HG02588 (cell line): ENCODE data around the gene C1QL3.
A peak's percentile ranks its signal among the peaks of the same experiment; 100 is the strongest.

Source experiments
- ATAC-seq: cut with Tn5 transposase; IDR thresholded peaks from one replicate; pipeline ENCODE4 v1.9.1; 2021; ENCODE audit warnings: mild to moderate bottlenecking, moderate library complexity; ENCODE audit not compliant: unreplicated experiment

C1QL3 gene

DNA sequence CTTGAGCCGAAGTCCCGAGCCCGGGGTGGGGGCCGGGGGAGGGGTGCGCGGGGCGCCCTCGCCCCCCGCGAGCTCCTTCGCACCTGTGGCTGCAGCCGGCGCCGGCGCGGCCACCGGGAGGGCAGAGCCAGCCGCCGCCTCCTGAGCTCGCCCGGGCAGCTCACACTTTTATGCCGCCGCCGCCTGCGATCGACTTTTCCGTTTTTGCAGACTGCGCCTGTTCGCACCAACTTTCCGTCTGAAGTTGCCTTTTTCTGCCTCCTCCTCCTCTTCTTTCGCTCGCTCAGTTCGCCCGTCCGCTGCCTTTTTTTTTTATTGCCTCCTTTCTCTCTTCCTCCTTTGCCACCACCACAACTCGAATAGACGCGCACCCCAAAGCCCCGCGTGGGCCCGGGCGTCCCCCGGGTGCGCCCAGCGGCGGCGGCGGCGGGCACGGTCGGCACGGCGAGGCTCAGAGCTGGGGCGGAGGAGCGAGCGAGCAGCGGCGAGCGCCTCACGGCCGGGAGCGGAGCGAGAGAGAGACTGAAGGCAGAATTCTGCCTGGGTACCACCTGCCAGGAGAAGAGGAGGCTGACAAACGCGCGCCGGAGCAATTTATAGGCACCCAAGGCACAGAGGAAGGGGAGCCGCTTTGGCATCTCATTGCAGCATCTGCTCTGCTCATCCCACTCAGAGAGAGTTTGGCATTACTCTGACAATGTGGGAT, at the start of gene C1QL3:
Gene C1QL3, minus strand, starts transcription at position 569 of the 706 bp plus-strand sequence. CDS start 814 bp downstream, outside the sequence.
- ATAC-seq: peak; percentile 31

GRCh38 chr10:16570731-16571130, 49.1 kb upstream of the C1QL3 start:
- peak; percentile 91 for ATAC-seq

DNA sequence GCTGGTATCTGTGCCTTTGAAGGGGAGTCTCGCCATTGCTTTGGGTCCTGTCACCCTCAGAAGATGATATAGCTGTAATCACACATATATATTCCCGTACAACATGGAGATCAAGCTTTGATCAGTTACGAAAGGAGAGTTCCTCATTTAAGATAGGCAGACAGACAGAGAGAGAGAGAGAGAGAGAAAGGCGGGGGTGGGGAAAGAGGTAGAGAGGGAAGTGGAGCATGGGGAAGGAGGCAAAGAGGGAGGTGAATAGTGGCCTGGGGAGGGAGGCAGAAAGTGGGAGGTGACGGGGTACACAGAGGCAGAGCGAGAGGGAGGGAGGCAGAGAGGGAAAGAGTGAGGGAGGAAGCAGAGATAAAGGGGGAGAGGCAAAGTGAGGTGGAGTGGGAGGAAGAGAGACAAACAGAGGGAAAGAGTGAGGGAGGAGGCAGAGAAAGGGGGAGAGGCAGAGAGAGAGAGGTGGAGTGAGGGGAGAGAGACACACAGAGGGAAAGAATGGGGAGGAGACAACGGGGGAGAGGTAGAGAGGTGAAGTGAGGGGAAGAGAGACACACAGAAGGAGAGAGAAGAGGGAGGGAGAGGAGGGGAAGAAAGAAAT, 44.6 kb upstream of the C1QL3 start:
- ATAC-seq: no peak

DNA sequence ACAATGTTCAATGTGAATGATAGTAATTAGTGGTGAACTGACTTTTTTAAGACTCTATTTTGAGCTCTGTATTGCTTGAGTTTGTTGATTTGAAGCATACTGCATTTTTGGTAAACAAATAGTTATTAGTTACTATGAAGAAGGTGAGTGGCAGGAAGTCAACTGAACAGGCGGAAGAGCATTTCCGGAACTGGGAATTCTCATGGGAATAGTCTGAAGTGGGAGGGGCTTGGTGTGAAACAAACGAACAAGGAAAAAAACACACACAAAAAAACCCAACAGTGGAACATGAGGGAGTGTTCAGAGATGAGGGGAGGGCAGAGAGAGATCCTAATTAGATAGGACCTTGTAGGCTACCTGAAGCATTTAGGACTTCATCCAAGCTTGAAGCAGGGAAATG, 43.9 kb upstream of the C1QL3 start:
- ATAC-seq: no peak

GRCh38 chr10:16562891-16563290, 41.2 kb upstream of the C1QL3 start:
- ATAC-seq: no peak

GRCh38 chr10:16559236-16559773, 37.6 kb upstream of the C1QL3 start:
- no peak for ATAC-seq

DNA sequence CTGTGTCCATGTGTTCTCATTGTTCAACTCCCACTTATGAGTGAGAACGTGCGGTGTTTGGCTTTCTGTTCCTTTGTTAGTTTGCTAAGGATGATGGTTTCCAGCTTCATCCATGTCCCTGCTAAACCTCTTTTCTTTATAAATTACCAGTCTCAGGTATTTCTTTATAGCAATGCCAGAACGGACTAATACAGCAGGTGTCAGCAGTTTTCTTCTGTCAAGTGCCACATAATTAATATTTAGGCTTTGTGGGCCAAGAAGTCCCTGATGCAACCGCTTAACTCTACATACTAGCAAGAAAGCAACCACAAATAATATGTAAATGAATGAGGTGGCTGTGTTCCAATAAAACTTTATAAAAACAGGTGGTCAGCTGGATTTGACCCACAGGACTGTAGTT, 26.3 kb upstream of the C1QL3 start:
- ATAC-seq: no peak

GRCh38 chr10:16545116-16545736, 23.5 kb upstream of the C1QL3 start:
- no peak for ATAC-seq

DNA sequence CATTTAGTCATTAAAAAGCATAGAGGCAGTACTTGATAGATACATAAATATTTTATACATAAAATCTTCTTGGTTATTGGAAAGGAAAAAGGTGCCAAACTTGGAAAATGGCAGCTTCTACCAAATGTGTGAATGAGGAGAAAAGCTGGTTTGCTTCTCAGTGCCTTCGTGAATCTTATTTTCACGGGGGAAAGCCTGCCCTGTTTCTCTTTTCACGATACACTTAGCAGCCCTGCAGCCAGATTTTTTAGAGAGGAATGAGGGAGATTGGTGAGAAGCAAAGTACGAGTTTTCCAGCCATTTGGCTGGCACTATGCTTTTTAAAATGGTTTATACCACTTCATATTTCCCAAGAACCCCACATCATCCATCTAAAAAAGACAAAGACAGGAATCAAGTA, 22.9 kb upstream of the C1QL3 start:
- no peak for ATAC-seq

- ATAC-seq: no peak
These were observed 22.4 kb upstream of the C1QL3 start for GRCh38 chr10:16544099-16544498.

GRCh38 chr10:16536155-16536554, 14.5 kb upstream of the C1QL3 start:
- no peak for ATAC-seq

- ATAC-seq: no peak
These were observed 8.2 kb upstream of the C1QL3 start for GRCh38 chr10:16529853-16530252.

DNA sequence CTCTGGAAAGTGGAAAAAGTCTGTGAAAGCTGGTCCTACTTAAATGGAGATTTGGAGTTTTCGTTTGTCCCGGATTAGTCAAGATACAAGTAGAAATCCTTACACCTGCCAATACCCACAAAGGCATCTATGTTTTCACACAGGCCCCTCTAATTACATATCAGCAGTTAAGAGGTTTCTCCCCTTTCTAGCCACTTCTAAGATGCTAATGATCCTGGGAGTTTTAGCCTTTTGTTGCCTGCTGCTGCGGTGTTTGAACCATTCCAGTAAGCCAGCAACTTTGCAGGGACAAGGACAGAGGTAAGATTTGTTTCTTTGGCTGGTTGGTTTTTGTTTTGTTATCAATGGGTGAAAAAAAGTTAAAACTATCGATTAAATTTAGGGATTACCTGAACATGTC, 5.8 kb upstream of the C1QL3 start:
- ATAC-seq: no peak

- peak; percentile 43 for ATAC-seq
These were observed 779 bp downstream of the C1QL3 start for GRCh38 chr10:16520900-16521299.

DNA sequence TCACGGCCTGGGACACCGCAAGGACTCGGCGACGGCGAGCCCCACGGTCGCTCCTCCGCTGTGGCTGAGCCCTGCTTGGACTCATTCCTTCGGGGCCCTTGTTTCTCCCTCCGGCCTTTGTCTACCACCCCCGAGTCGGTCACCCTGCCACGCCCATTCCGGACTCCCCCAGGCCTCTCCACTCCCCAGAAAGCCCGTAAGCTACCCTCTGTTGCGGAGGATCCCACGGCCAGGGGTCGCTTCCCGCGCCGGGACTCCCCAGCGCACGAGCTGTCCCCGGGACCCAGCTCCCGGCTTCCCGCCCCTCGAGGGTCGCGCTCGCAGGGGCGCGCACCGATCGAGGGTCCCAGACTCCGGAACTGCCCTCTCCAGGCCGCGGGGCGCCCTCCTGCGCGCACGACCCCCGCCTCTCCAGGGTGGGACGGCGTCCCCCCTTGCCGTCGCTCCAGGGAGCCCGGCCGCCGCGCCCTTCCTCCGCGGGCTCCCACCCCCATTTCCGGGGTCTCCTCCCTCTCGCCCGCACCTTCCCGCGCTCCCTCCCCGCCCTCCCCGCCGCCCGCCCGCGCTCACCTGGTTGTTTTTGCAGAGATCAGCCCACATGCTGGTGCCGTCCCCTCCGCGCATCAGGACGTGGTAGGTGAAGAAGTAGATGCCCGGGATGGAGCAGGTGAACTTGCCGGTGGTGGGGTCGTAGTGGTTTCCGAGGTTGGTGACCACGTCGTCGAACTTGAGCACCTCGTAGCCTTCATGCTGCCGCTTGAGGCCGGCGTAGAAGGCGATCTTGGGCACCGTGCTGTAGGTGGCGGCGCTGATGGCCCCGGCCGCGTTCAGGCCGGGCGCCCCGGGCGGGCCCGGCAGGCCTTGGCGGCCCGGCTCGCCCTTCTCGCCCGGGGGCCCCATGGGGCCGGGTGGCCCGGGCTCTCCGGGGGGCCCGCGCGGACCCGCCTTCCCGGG, 1.5 kb downstream of the C1QL3 start:
- peak; percentile 29 for ATAC-seq

GRCh38 chr10:16519250-16519907, 2.3 kb downstream of the C1QL3 start:
- ATAC-seq: no peak

DNA sequence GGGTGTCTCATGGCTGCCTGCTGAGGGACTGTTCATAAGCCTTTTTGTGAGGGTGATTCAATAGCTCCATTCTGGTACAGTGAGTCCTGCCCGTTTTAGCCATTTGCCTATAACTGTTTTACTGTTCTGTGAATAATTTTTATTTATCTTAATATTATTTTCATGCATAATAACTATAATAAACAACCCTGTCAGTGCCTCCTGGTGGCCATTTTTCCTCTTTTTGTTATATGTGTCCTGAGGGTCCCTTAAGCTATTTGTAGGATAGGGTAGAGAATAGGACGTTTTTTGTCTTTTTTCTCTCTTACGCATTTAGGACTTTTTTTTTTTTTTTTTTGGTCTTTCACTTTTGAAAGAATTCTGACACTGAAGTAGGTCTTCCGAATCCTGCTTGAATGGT, 2.9 kb downstream of the C1QL3 start:
- no peak for ATAC-seq

DNA sequence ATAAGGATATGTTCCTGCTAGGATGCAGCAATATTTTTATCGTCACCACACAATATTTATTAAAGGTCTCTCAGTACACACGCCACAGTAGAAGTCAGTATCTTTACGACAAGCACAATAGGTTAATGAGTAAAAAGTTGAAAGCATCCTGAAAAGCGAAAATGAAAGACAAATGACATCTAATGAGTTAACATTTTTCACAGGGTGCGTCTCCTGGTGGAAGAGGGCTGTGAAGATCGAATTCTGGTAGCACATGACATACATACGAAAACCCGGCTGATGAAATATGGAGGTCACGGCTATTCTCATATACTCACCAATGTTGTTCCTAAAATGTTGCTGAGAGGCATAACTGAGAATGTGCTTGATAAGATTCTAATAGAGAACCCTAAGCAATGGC, 10.8 kb downstream of the C1QL3 start:
- ATAC-seq: no peak

GRCh38 chr10:16509996-16510395, 11.7 kb downstream of the C1QL3 start:
- no peak for ATAC-seq

GRCh38 chr10:16505161-16505560, 16.5 kb downstream of the C1QL3 start:
- ATAC-seq: no peak
